ENCODE measurements around the gene C9orf72.

The C9orf72 gene

DNA sequence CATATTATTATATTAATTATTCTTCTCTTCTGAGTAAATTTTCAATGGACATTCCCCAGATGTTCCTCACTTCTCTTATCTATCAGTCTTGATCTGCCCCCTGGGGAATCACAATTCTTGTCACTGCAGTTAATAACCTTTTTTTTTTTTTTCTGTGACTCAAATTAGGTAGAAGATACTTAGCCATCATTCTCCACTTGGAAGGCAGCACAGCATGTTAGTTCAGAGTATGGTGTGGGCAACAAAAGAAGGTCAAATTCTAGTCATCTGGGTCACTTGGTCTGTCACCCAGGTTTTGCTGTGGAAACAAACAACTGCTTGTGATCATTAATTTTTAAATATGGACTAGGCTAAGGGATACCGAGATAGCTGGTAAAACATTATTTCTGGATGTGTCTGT, 35.5 kb downstream of the C9orf72 start:
- no peak for FAIRE-seq

DNA sequence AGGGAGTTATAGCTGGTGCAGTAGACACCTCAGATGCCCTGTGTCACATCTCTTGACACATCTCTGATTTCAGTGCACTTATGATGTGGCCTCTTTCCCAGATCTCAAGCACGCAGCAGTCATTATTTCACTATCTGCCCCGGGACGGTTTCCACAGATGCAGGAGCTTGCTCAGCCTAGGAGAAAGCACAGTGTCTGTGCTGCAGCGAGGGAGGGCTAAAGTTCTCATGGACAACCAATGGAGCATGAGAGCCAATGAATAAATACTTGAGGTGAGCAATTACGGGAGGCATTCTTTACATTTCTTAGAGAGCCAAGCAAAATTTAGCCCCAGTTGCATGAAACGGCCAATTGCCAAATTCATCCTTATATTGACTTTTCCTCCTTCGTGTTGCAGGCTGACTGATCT, 36.2 kb downstream of the C9orf72 start:
- FAIRE-seq = no peak

DNA sequence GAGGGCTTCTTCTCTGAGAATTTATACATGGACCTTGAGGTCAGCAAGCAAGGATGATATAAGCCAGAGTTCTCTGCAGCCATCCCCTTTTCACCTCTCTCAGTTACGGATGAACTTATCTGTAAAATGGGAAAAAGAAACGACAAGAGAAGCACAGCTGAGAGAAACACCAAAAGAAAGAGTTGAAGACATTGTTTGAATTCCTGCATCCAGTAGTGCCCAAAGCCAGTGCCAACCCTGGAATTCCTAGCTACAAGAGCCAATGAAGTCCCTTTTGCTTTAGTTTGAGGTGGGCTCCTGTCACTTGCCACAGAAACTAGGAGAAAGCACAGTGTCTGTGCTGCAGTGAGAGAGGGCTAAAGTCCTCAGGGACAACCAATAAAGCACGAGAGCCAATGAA, 37.1 kb downstream of the C9orf72 start:
- FAIRE-seq = no peak

DNA sequence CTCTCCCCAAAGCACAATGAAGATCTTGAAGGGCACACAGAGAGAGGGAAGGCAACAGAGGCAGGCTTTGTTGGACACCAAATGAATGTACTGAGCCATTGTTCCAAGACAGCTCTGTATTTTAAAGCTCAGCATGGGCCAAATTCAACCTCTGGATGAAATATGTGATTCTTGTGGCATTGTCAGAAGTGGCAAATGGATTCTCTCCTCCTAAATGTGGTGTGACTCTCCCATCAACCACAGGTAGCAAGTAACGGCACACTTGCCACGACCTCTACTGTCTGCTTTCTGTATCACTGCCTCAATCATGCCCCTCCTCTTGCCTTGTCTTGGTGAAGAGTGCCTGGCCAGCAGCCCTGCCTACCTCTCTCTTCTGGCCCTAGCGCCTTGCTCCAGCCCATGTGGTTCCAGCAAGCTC, 37.6 kb downstream of the C9orf72 start:
- no peak for FAIRE-seq

DNA sequence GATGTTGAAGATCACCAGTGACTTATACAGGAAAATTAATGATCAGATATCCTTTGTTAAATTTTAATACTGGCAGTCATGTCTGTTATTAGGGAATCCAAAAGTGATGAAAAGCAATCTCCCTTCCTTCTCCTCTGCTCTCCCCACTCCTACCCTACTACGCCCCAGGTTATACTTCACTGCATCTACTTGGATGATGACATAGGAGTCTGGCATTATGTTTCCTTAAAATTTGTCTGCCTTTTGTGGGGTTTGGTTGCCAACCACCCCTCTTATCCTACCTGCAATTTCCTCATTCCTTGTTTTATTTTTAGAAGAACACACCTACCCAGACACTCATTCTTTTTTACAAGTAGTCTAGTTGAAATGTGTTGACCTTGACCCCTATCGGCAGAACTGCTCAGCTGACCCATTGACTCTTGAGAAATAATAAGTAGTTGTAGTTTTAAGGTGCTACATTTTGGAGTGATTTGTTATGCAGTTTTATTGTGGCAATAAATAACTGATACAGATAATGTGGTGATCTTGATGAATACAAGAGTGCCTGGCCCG, 38.5 kb downstream of the C9orf72 start:
- FAIRE-seq = no peak

DNA sequence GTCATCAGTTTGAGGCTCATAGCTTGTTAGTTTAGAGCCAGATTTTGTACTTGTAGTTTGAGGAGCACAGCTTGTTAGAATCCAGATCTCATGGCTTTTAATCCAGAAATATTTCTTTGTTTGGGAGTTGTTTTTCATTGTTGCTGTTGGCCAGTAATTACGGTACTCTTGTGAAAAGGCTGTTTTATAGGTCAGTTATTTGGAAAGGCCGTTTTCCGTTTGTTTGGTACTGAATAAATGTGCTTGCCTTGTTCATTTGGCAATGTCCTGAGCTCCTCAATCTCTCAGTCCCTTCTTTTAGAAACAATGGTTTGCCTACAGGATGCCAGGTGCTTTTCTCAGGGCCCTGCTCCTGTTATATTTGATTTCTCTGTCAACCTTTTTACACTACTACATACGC, 39.1 kb downstream of the C9orf72 start:
- no peak for FAIRE-seq

- no peak for FAIRE-seq
These were observed 40.0 kb downstream of the C9orf72 start for GRCh38 chr9:27533311-27533710.

DNA sequence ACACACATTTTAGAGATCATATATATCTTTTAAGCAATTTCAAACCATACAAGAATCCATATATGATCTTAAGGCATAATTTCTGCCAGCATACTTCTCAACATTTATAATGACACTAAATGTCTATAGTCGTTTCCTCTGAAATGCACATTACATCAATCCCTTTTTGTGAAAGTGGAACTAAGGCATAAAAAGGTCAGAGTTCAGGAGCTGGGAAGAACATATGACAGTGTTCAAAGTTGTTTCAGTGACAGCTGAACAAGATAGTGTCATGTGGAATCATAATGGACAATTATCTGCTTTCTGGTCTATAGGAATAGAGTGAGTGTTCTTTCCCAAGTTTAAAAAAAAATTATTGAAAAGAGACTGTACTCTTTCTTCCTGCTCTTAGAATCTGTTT, 41.2 kb downstream of the C9orf72 start:
- FAIRE-seq = no peak

- FAIRE-seq = no peak
These were observed 42.1 kb downstream of the C9orf72 start for GRCh38 chr9:27530915-27531755.

DNA sequence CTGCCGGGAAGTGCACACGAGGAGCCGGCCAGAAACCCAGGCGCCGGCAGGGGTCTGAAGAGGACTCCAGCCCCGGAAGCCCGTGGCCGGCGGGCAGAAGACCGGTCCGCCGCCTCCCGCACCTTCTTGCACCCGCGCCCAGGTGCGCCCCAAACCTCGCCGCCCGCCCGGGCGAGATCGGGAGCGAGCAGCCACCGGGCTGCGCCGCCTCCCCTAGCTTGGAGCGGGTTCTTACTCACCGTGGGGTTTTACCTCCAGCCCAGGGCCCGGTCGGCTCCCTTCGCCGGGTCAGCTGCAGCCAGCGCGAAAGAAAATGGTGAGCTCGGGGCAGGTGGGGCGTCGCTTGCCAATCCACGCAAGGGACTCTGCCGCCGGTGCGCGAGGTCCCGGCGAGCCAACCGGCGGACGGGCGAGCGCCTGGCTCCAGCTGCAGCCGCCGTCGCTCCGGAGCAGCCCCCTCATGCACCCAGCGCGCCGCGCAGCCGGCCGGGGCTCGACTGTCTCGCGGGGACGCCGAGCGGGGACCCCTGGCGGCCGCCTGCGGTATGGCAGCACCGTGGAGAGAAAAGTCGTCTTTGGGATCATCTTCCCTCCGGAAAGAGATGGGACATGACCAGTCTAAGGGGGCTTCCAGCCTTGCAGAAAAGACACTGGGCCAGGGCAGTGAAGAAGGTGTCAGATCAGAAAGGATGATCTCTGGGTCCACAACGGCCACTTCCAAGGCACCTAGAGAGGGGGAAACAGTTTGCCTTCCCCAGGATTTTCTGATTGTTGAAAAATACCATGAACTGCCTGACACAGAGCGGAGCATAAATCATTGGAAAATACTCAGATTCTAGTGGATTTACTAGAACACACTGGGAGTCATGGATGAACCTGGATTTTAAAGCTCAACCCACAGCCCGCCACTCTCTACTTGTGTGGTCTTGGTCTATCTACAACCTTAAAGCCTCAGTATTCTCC, 43.7 kb downstream of the C9orf72 start, which contains the start of gene MOB3B:
Gene MOB3B (minus strand): TSS at position 499 of the 963 bp plus-strand sequence. CDS start 74,264 bp downstream, outside the sequence.
- no peak for FAIRE-seq

DNA sequence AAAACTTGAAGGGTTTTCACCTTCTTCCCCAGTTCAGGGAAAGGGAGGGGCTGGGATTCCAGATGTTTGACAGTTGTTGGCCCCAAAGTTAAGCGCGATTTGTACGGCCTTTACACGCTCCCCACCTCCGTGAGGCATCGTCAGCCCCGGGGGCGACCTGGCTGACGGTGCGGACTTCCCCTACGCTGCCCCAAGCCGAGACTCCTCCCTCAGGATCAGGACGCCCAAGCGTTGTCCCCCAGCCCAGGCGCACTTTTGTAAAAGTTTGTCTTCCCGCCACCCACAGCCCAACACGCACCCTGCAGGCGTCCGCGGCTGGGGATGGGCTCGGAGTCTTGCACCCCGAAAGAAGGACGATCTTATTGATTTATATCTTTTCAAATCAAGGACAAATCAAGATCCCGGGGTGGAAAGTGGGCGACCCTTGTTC, 44.4 kb downstream of the C9orf72 start:
- no peak for FAIRE-seq

DNA sequence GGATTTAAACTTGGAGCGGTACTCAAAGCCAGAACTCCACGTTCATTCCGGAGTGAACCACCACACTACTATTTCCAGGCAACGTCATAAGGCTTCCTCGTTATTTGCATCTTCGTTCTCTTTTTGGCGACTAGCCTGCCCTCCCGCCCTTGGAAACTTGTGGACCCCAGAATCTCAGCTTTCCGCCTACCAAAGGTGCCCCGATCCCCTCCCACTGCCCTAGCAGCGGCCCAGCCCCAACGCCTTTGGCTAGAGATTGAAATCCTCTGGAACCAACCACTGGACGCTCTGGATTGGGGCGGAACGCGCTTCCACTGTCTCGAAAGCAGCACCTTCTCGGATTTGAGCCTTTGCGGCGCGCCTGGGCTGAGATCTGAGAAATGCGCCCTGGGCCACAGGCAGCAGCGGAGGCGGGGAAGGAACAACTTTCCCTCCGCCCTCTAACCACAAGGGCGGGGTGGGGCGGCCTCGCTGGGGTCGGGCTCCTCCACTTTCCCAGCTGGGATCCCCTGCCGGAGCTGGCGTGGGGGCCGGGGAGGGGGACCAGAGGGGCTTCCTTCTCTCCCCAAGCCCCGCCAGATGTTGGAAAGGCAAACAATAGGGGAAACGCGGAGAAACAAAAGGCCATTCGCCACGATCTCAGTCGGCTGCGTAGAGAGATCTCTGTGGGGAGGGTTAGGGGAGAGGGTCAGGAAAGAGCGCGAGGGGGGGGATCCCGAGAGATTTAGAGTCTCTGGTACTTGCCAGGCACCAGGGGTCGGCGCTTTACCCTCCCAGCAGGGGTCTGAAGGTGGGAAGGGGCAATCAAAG, 45.0 kb downstream of the C9orf72 start:
- FAIRE-seq = no peak

GRCh38 chr9:27527702-27528075, 45.6 kb downstream of the C9orf72 start:
- FAIRE-seq = no peak

- FAIRE-seq = no peak
These were observed 49.0 kb downstream of the C9orf72 start, which contains the start of gene IFNK for GRCh38 chr9:27524236-27524635. Gene IFNK, plus strand, starts transcription at chr9:27524290. Its CDS starts 47 bp downstream, at chr9:27524337.

GRCh38 chr9:27523141-27523540, 50.1 kb downstream of the C9orf72 start:
- FAIRE-seq = no peak

DNA sequence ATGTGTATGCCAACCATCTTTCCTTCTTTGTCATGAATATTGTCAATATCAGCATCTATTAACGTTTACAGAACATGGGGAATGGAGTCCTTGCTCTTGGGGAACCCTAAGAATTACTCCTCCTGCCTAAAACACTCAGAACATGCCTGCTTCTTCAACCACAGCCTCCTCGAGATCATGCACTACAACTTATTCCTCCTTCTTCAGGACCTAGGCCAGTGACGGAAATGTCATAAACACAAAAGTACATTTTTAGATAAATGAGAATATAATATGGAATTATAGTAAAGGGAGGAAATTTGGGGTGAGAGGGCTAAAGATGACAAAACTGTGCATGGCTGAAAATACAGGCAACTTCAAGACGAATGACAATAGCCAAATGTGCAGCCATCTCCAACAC, 52.3 kb downstream of the C9orf72 start:
- no peak for FAIRE-seq

- FAIRE-seq = no peak
These were observed 53.5 kb downstream of the C9orf72 start for GRCh38 chr9:27519466-27520465.

- no peak for FAIRE-seq
These were observed 54.5 kb downstream of the C9orf72 start for GRCh38 chr9:27518809-27519208.

DNA sequence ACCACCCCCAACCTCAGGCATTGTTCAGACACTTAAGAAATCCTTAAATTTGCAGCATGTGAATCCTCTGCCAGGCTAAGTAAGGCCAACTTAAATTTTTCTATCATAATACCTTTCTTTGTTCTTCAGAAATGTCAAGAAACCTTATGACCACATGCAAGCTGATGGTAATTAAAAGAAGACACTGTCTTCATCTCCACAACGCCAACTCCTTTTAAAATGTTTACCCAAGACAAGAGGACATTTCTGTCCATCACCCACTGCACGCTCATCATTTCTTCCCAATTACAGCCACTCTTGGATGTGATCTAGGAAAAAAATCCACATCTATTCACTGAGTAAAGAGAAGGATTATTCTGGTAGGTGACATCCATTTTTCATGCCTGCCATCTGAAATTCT, 55.3 kb downstream of the C9orf72 start:
- no peak for FAIRE-seq

DNA sequence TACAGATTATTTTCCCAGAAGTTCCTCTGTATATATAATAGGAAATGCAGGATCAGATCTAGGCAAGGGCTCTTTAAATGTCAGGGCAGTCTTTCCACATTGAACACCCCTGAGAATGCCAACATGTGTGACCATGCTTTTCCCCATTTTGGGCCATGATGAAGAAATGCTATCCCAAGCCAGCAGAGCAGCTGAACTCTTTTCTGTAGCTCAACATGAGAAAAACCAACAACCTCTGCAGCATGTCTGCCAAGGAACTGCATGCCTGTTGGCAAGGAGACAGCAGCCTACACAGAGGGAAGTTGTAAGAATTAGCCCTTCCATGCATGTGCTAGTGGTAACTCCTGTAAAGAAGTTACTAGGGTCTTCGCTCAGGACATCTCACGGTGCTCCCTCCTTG, 58.7 kb downstream of the C9orf72 start:
- no peak for FAIRE-seq

GRCh38 chr9:27511771-27512170, 61.5 kb downstream of the C9orf72 start:
- no peak for FAIRE-seq
